PC-3 (cell line): ENCODE results near the gene TAF4. TPM values are rescaled to one million over a fixed set of nuclear protein-coding genes. Genes with fewer than 3 reads are reported as not detected.
"Not testable (repeated sequence)": the region's sequence is repeated elsewhere in the genome, so short reads cannot be mapped to it uniquely, and the experiment has no call there.

Experiments
- ATAC-seq: fragments of 200-7000 bp; cut with Tn5 transposase; 2 replicates; pipeline ENCODE4 v1.9.1; 2020; ENCODE audit warnings: mild to moderate bottlenecking, moderate library complexity
- BruUV-seq: library from RNA; stranded (reverse); fragments of 400-500 nt; replicated peaks from 2 replicates; lab custom pipeline; 2021; lab: Mats Ljungman, UMichigan
- CTCF ChIA-PET: fragments of 300-600 bp; sonication (Branson Sonifier 250); formaldehyde crosslinking; loops from one replicate; lab custom pipeline; 2022; ENCODE audit warnings: antibody characterized with exemption; lab: Charles Lee
- POLR2A ChIA-PET: fragments of 300-600 bp; sonication (Branson Sonifier 250); formaldehyde crosslinking; loops from one replicate; lab custom pipeline; 2022; ENCODE audit warnings: antibody characterized with exemption; ENCODE audit not compliant: unreplicated experiment; lab: Charles Lee
- DNase-seq: peaks from one replicate; pipeline ENCODE4 v3.0.0-alpha.2; 2015
- H2AFZ ChIP-seq: fragments of 300-600 bp; sonication (generic); 2 replicates; pipeline ENCODE4 v1.6.0; 2016; ENCODE audit warnings: antibody characterized with exemption, low read length
- H3F3A ChIP-seq: fragments of 300-600 bp; sonication (generic); one replicate; pipeline ENCODE4 v1.6.0; 2017; ENCODE audit warnings: antibody characterized with exemption, low read length, control low read depth, mild to moderate bottlenecking; ENCODE audit not compliant: unreplicated experiment
- H3K27ac ChIP-seq: fragments of 300-600 bp; sonication (generic); 2 replicates; pipeline ENCODE4 v1.5.1; 2016; ENCODE audit warnings: mild to moderate bottlenecking, low read length
- H3K27me3 ChIP-seq: fragments of 300-600 bp; sonication (generic); 2 replicates; pipeline ENCODE4 v1.6.1; 2016; ENCODE audit warnings: low read length, mixed read lengths
- H3K36me3 ChIP-seq: fragments of 300-600 bp; sonication (generic); 2 replicates; pipeline ENCODE4 v1.6.1; 2016; ENCODE audit warnings: low read depth, mixed run types, low read length, mixed read lengths
- H3K4me1 ChIP-seq: fragments of 300-600 bp; sonication (generic); 2 replicates; pipeline ENCODE4 v1.5.1; 2016; ENCODE audit warnings: low read length; ENCODE audit not compliant: insufficient read depth
- H3K4me2 ChIP-seq: fragments of 300-600 bp; sonication (generic); 2 replicates; pipeline ENCODE4 v1.6.0; 2016; ENCODE audit warnings: low read length
- H3K4me3 ChIP-seq: fragments of 300-600 bp; sonication (generic); 2 replicates; pipeline ENCODE4 v1.5.1; 2016; ENCODE audit warnings: mild to moderate bottlenecking, low read length, mixed read lengths
- H3K79me2 ChIP-seq: fragments of 300-600 bp; sonication (generic); 2 replicates; pipeline ENCODE4 v1.6.1; 2017; ENCODE audit warnings: low read length, mixed read lengths
- H3K9ac ChIP-seq: fragments of 300-600 bp; sonication (generic); 2 replicates; pipeline ENCODE4 v1.6.0; 2016; ENCODE audit warnings: mild to moderate bottlenecking, low read length
- H3K9me2 ChIP-seq: fragments of 300-600 bp; sonication (generic); replicated peaks from 2 replicates; pipeline ENCODE4 v1.6.1; 2016; ENCODE audit warnings: mixed run types, low read length, mixed read lengths
- H3K9me3 ChIP-seq: fragments of 300-600 bp; sonication (generic); 2 replicates; pipeline ENCODE4 v1.6.1; 2016; ENCODE audit warnings: low read length, mixed read lengths
- H4K20me1 ChIP-seq: fragments of 300-600 bp; sonication (generic); 2 replicates; pipeline ENCODE4 v1.6.1; 2016; ENCODE audit warnings: low read length, mixed read lengths
- EZH2 ChIP-seq: fragments of 300-600 bp; sonication (generic); IDR thresholded peaks from one replicate; pipeline ENCODE4 v1.6.1; 2017; ENCODE audit warnings: antibody characterized with exemption, mild to moderate bottlenecking, low read length; ENCODE audit not compliant: unreplicated experiment
- EZH2phosphoT487 ChIP-seq: fragments of 300-600 bp; sonication (generic); IDR thresholded peaks from 2 replicates; pipeline ENCODE4 v1.6.1; 2018; ENCODE audit warnings: mild to moderate bottlenecking, antibody characterized with exemption, low read length, borderline replicate concordance
- intact Hi-C: fragments of 100-400 bp; cut with micrococcal nuclease; formaldehyde crosslinking; loops from 2 replicates; pipeline ENCODE4 v1.9.0; 2023
- total RNA-seq: library from RNA; depleted of rRNA; stranded (reverse); fragments of >200 nt; gene quantifications from 2 replicates; pipeline ENCODE4 v1.2.3, GENCODE V29; 2014
- TF ChIP-seq, protein P1 (sequence below): fragments of 300-600 bp; sonication (generic); conservative IDR thresholded peaks from 2 replicates; pipeline ENCODE4 v1.5.1; 2017; ENCODE audit warnings: antibody characterized with exemption, low read depth, mild to moderate bottlenecking, low read length

The TAF4 gene
- total RNA-seq, 1 experiment from 2014 or later, result 9.6 TPM

- Histone ChIP-seq H3K4me1 (peaks cover 10% of the 10 kb centered on the region), H3K9me3 (no peaks in the 10 kb centered on the region), H3K4me3 (no peak overlapping the region), H2AFZ (no peak overlapping the region), H3K9me2 (no peaks in the 10 kb centered on the region), H4K20me1 (no peaks in the 10 kb centered on the region), H3K27me3 (0 out of 2 replicates have a peak, but pooled peaks cover 10% of the 10 kb centered on the region), H3F3A (no peaks in the 10 kb centered on the region), H3K4me2 (no peak overlapping the region), H3K36me3 (no peaks in the 10 kb centered on the region), H3K79me2 (no peaks in the 10 kb centered on the region), H3K9ac (no peak overlapping the region), H3K27ac (no peak overlapping the region)
- ATAC-seq (no peak), DNase-seq (no peak)
- POLR2A ChIA-PET, result no interaction called here
- CTCF ChIA-PET, result no interaction called here
- no TSS peak for BruUV-seq
- intact Hi-C loops, result no loop called here
- TF ChIP-seq, protein P1, sequence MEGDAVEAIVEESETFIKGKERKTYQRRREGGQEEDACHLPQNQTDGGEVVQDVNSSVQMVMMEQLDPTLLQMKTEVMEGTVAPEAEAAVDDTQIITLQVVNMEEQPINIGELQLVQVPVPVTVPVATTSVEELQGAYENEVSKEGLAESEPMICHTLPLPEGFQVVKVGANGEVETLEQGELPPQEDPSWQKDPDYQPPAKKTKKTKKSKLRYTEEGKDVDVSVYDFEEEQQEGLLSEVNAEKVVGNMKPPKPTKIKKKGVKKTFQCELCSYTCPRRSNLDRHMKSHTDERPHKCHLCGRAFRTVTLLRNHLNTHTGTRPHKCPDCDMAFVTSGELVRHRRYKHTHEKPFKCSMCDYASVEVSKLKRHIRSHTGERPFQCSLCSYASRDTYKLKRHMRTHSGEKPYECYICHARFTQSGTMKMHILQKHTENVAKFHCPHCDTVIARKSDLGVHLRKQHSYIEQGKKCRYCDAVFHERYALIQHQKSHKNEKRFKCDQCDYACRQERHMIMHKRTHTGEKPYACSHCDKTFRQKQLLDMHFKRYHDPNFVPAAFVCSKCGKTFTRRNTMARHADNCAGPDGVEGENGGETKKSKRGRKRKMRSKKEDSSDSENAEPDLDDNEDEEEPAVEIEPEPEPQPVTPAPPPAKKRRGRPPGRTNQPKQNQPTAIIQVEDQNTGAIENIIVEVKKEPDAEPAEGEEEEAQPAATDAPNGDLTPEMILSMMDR, result no peak
- no peak for TF ChIP-seq EZH2phosphoT487
These were observed 19.5 kb upstream of the TAF4 start for GRCh38 chr20:62085206-62085605.

- H3K9me2 ChIP-seq, CTCF ChIA-PET, H3K27ac ChIP-seq, intact Hi-C loops, DNase-seq, H3K9me3 ChIP-seq, H3K4me1 ChIP-seq, ATAC-seq, H3K4me3 ChIP-seq, H4K20me1 ChIP-seq, H3K9ac ChIP-seq, H3K4me2 ChIP-seq, H3F3A ChIP-seq, H3K79me2 ChIP-seq, POLR2A ChIA-PET, H3K36me3 ChIP-seq, BruUV-seq, H2AFZ ChIP-seq: not testable (repeated sequence)
- 0 out of 2 replicates have a peak, but pooled peaks cover 10% of the 10 kb centered on the region for H3K27me3 ChIP-seq
These were observed 18.5 kb upstream of the TAF4 start for GRCh38 chr20:62084224-62084623.

GRCh38 chr20:62083312-62083711, 17.6 kb upstream of the TAF4 start:
- peaks cover 5% of the 10 kb centered on the region for H3K4me1 ChIP-seq
- TF ChIP-seq EZH2phosphoT487 (no peak), EZH2 (no peak)
- TF ChIP-seq, protein P1, result no peak
- H3K79me2 ChIP-seq, result no peaks in the 10 kb centered on the region
- ChIA-PET CTCF (no interaction called here), POLR2A (no interaction called here)
- H3K36me3 ChIP-seq, result no peaks in the 10 kb centered on the region
- H3F3A ChIP-seq, result no peaks in the 10 kb centered on the region
- DNase-seq, result no peak
- H3K4me3 ChIP-seq, result no peak overlapping the region
- H3K9me2 ChIP-seq, result no peaks in the 10 kb centered on the region
- no peak overlapping the region for H3K4me2 ChIP-seq
- no peaks in the 10 kb centered on the region for H4K20me1 ChIP-seq
- H3K27me3 ChIP-seq, result 0 out of 2 replicates have a peak, but pooled peaks cover 10% of the 10 kb centered on the region
- ATAC-seq, result no peak
- H3K27ac ChIP-seq, result no peak overlapping the region
- no peak overlapping the region for H3K9ac ChIP-seq
- BruUV-seq, result no TSS peak
- H2AFZ ChIP-seq, result no peak overlapping the region
- intact Hi-C loops, result no loop called here
- H3K9me3 ChIP-seq, result no peaks in the 10 kb centered on the region
